Thyroid gland (tissue), 4 donors: ENCODE results near the gene CRX.

Experiments
- POLR2A ChIP-seq, 2 donors: fragments of 450-650 bp; IDR thresholded peaks; one replicate each; pipeline ENCODE4 v1.6.1; 2017; ENCODE audit warnings: antibody characterized with exemption in 2 of 2, mild to moderate bottlenecking in 2 of 2, moderate library complexity in 1 of 2
- TF ChIP-seq, protein P1 (sequence below), 6 experiments: fragments of 200-600 bp in 3 of 6; fragments of 450-650 bp in 3 of 6; sonication (generic) in 3 of 6; IDR thresholded peaks; one replicate each; pipeline ENCODE4 v1.5.1; 2016 to 2019; ENCODE audit warnings: antibody characterized with exemption in 6 of 6, mild to moderate bottlenecking in 2 of 6, inconsistent platforms in 1 of 6, moderate library complexity in 1 of 6

DNA sequence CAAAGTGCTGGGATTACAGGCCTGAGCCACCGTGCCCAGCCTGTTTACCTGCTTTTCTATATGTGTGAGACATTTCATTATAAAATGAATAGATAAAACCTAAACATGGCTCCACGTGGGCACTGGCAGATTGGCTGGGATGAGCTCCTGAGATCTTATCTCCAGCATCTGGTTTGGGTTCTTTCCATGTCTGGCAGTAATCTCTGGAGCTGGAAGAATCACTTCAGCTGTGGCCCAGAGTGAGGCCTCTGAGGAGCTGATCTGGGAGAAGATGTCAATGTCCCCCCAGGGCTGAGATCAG is 69.8 kb downstream of the CRX start:
- TF ChIP-seq, protein P1, sequence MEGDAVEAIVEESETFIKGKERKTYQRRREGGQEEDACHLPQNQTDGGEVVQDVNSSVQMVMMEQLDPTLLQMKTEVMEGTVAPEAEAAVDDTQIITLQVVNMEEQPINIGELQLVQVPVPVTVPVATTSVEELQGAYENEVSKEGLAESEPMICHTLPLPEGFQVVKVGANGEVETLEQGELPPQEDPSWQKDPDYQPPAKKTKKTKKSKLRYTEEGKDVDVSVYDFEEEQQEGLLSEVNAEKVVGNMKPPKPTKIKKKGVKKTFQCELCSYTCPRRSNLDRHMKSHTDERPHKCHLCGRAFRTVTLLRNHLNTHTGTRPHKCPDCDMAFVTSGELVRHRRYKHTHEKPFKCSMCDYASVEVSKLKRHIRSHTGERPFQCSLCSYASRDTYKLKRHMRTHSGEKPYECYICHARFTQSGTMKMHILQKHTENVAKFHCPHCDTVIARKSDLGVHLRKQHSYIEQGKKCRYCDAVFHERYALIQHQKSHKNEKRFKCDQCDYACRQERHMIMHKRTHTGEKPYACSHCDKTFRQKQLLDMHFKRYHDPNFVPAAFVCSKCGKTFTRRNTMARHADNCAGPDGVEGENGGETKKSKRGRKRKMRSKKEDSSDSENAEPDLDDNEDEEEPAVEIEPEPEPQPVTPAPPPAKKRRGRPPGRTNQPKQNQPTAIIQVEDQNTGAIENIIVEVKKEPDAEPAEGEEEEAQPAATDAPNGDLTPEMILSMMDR (IDR thresholded peaks at IDR 0.05): no peak
- no peak for TF ChIP-seq POLR2A (IDR thresholded peaks at IDR 0.05)
